CD4-positive, alpha-beta T cell treated with Interleukin-12 subunit alpha and Interleukin-12 subunit beta, for 1 hour (primary cell): Measurements from ENCODE around the gene DNPEP.

Experiments
- DNase-seq: peaks from one replicate; pipeline ENCODE4 v3.0.0-alpha.2; 2020

The DNPEP gene

DNA sequence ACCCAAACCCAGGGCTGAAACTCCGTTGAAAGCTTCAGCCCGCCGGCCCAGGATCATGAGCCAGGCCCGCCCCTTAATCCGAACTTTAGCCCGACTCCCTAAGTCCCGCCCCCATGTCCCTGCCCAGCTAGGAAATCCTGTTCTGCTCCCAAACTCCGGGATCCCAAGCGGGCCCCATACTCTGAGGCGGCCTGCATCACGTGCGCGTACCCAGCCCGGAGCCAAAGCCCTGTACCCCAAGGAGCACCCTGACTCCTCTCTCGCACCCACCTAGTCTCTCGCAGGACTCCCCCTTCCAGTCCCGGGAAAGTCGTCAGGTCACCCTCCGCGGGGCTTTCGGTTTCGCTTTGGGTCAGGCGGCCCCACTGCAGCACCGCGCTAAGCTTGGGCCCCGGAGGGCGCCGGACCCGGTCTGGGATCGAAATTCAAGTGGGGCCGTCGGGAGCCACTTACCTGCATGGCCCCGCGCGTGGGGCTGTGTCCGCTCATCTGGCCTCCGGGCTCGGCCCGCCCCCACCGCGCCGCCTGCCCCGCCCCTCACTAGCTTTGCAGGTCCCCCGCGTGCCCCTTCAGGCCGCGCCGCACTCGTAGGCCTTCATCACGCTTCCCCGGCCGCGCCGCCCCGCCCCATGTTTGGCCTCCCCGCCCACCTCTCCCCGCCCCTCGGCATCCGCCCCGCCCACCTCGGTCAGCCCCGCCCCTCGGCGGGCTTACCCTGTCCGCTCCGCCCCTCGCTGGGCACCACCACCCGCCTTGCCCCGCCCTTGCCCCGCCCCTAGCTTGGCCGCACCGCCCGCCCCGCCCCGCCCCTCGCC is at the start of gene DNPEP:
TSS of gene DNPEP (minus strand) at position 607 of the 815 bp plus-strand sequence. CDS start at position 489, 118 bp downstream.
- peak; percentile 94 for DNase-seq

DNA sequence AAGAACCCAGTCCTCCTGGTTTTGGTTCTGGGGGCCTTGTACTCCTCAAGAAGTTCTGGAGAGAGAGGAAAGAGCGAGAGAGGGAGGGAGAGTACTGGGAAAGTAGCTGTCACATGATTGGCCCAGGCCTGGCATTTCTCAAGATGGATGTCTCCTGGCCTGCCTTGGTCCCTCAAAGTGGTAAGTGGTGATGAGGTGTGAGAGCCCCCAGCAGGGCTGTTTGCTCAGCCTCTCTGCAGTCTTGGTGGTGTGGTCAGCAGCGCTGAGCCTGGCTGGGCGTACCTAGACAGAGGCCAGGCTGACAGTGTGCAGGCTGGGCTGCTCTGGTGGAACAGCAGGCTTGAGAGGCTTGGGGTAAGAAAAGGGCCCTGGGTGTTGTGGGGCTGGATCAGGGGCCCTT is 49.4 kb upstream of the DNPEP start:
- DNase-seq, result no peak

DNA sequence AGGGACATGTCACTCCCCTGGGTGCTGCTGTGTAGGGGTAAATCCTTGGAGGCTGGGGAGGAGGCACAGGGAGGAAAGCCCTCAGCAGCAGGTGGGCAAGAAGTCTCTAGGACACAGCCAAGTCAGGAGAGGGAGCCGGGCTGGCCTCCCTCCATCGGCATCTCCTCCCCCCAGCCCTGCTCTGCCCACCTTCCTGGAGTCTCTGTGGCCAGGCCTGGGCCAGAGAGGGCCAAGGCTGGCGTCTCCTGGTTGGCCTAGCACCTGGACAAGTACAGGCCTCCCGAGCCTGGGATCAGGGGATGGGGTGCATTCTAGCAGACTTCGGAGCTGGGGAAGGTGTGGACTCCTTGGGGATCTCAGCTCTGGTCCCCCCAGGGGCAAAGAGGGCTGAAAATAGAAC is 48.8 kb upstream of the DNPEP start:
- DNase-seq, result no peak

DNA sequence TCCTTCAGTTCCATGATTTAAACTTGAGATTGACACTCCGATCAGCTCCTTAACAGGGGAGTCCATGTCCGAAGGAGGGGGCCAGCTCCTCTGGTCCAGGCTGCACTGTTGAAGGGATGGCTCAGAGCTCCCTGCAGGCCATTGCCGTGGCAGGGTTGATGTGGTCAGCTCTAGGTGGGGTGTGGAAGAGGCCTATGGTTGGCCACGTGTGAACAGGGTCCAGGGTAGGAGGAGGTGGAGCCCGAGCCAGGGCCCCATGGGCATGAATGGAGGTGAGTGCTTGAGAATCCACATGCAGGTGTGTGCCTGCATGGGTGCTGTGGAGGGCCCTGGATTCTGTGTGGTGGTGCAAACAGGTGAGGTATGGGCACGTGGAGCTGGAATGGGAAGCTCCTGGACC is 48.0 kb upstream of the DNPEP start:
- DNase-seq, result no peak

DNA sequence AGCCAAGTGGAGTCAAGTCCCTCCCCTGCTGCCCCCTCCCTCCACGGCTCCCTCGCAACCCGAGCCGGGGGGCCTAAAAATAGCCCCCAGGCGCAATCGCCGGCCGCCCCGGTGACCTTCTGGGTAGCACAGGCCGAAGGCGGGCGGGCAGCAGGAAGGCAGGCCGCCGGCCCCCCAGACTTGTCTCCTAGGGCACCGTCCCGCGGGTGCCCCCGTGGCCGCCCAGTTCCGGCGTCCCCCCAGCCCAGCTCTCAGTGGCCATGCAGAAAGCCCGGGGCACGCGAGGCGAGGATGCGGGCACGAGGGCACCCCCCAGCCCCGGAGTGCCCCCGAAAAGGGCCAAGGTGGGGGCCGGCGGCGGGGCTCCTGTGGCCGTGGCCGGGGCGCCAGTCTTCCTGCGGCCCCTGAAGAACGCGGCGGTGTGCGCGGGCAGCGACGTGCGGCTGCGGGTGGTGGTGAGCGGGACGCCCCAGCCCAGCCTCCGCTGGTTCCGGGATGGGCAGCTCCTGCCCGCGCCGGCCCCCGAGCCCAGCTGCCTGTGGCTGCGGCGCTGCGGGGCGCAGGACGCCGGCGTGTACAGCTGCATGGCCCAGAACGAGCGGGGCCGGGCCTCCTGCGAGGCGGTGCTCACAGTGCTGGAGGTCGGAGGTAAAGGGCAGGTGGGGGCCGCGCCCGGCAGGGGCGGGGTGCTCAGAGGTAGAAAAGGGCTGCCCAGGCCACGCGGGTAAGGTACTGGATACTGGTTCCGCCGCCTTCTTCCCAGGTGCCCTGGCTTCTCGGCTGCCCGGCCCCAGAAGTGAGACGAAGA is 47.2 kb upstream of the DNPEP start, which contains the start of gene SPEG:
TSS of gene SPEG (plus strand) at position 126 of the 808 bp plus-strand sequence. CDS start at position 261, 135 bp downstream.
- no peak for DNase-seq

DNA sequence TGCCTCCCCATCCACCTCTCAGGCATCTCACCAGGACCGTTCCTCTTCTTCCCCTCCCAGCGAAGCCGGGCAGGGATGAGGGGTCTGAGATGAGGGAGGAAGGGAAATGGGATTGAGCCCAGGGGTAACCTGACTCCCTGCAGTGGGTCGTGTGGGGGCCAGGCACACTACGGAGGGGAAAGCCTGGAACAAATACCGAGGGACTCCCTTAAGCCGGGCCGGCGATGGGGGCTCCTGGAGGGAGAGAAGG is 46.7 kb upstream of the DNPEP start:
- DNase-seq, result no peak

DNA sequence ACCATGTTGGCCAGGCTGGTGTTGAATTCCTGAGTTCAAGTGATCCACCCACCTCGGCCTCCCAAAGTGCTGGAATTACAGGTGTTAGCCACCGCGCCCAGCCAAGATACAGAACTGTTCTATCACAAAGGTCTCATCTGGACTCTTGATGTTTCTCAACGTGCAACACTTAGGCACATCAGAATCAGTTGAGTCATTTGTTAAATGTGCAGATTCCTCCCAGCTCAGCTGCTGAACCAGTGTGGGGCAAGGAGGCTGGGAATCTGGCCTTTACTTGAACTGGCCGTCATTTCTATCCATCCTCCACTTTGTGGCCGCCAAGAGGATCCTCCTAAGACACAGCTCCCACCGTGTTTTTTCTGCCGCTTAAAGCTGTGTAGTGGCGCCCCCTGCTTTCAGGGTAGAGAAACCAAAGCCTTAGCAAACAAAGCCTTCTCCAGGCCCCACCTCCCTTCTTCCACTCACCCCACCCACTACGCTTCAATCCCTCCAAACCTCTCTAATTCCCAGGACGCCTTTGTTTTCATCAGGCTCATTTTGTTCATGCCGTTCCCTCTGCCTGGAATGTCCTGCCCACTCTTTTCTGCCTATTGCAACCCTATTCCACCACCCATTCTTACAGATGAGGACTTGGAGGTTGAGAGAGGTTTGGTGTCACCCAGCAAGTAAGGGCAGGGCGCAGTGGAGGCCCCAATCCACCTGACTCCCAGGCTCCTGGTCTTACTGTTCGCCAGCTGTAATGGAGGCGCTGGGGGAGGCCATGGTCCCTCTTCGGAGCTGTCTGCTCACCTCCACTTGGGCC is 46.2 kb upstream of the DNPEP start:
- peak; percentile 6 for DNase-seq

DNA sequence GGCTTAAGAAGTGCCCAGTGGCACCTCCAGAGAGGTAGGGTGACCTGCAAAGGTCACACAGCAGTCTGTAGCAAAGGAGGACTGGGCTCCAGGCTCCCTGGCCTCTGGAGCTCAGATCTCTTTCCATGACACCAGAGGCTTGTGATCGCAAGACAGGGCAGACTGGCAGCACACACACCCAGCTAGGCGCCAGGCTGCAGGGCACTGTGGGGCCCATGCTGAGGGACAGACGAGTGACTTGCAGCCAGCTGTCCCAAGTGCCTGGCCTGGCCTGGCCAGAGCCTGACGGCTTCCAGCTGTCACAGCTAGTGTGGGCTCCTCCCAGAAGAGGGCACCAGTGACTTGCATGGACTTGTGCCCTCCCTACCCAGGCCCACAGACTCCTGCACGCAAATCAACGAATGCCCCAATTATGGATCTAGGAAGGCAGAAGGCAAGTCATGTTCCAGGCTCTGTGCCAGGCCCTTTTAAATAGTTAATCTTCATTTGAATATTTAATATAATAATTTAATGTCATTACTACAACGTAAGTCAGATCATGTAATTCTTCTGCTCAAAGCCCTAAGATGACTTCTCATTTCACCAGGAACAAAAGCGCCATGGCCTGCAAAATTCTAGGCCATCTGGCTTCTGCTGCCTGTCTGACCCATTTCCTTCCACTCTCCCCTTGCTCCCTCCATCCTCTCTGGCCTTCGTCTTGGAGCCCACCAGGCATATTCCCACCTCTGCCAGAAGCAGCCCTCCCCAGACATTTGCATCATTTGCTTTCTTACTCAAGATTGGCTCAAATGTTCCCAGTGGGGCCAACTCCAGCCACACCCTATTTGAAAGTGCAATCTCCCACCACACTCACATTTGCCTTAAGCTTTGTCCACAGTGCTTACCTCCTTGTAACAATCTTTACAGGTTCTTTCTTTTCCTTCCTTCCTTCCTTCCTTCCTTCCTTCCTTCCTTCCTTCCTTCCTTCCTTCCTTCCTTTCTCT is 43.2 kb upstream of the DNPEP start:
- no peak for DNase-seq

DNA sequence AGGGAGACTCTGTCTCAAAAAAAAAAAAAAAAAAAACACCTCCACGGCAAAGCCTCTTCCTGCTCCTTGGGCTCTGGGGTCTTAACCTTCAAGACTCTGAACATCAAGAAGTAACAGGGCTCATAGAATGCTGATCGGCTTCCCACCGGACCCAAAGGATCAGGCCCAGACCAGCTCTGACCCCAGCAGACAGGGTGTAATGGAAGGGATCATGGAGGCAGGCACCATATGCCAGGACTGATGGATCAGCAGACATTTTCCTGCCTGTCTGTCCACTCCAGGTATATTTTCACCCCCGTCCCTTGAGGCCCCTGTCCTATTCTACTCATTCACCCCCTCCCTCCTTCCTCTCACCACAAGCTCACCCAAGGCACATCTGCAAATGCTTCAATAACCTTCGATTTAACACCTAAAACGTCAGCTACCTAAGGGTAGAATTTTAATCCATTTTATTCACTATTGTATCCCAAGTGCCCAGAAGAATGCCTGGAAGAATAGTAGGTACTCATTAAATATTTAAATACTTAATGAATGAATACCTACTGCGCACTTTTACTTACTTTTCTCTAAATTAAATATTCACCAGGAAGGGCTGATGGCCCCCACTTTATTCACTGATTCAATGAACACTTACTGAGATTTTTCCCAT is 42.4 kb upstream of the DNPEP start:
- no peak for DNase-seq

DNA sequence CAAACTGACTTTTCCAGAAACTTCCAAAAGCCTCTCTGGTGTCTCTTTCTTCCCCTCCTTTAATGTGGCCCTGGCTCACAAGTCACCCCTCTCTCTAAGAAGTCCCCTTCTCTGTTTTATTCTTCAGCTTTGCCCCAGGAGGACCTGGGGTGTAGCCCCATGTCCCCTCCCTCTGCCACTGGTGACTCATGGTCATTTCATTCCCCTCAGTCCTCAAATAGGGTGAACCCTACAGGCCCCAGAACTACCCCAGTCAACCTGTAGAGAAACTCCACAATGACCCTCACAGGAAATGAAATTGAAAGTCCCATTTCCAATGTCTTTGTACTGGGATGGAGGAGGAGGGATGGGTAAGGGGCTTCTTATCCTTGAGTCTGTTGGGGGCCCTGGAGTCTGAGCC is 40.8 kb upstream of the DNPEP start:
- no peak for DNase-seq

DNA sequence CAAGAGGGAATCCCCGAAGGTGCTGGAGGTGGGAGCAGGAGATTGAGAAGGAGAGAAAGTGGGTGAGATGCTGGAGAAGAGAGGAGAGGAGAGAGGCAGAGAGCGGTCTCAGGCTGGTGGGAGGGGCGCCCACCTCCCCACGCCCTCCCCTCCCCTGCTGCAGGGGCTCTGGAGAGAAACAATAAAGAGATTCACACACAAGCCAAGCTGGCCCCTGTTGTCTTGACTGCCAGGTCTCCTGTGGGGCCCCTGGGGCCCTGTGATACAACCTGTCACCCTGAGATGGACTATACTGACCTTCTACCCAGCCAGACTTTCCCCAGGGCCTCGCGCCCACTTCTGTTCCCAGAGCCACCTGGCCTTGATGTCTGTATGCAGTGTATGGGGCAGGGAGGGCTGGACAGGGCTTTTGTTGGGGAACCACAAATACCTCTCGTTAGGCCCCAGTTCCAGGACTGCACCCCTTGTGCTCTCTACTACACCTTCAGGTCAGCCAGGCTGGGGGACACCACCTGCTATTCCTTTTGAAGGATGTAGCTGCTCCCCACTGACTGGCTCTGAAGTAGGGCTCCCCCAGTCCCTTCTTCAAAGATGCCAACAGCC is 38.9 kb upstream of the DNPEP start:
- DNase-seq, result no peak

DNA sequence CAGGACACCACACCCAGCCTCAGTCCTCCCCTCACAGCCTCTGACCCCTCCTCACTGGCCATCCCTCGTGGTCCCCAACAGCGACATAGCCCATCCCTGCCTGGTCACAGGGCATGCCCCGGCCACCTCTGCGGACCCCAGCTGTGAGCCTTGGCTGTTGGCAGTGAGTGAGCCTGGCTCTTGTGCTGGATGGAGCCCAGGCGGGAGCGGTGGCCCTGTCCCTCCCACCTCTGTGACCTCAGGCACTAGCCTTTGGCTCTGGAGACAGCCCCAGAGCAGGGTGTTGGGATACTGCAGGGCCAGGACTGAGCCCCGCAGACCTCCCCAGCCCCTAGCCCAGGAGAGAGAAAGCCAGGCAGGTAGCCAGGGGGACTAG is 38.3 kb upstream of the DNPEP start:
- DNase-seq, result no peak

DNA sequence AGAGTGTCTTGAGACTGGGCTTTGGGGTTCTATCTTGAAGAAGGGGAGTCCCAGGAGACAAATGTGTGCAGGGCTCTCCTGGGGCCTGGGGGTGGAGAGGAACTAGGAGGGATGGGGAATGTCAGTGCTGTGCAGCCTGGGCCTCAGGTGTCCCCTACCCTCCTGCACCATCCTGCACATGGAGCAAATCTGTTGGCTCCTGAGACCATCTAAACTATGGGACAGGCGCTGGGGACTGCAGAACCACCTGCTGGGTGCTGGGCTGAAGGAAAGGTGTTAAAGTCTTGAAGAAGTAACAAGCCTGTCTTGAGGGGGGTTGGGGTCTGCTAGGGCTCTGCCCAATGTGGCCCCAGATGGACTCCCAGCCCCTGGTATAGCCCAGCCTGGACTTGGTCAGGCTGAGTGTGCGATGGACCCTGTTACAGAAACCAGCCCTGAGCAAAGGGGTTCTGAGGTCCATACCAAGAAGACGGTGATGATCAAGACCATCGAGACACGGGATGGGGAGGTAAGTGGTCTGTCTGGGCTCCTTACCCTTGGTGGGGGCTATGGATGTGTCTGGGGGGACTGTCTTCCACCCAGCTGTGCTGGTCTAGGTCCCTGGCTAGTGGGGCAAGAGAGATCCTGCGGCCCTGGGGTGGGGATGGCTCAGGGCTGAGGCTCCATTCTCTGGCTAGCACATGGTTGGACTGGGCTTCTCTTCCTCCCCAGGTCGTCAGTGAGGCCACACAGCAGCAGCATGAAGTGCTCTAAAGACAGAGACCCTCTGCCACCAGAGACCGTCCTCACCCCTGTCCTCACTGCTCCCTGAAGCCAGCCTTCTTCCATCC is 37.7 kb upstream of the DNPEP start:
- no peak for DNase-seq

DNA sequence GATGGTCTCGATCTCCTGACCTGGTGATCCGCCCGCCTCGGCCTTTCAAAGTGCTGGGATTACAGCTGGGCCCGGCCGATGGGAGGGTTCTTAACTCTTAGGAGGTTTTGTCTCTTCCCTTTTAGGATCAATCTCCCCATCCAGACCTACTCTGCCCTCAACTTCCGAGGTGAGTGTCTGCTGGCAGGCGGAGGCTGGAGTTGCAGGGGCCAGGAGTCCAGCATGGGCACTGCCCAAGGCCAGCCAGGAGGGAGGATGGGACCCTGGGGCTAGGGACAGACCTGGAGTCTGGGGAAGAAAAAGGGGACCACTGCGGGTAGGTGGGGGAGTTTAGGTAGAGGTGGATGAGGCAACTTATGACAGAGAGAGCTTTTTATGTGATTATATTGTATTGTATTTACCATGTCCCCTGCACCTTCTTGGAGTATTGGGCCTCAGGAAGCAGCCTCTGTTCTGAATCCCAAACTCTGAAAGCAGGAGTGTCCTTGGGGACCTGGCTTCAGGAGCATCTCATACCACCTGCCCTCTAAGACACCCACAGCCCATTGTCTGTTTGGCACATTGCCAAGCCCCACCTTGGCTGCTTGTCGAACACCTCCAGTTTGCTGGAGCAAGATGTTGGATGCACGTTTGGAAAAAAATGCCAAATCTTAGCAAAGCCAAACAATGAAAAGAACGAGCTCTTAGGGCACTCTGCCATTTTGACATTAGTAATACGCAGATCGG is 36.1 kb upstream of the DNPEP start:
- DNase-seq, result no peak

DNA sequence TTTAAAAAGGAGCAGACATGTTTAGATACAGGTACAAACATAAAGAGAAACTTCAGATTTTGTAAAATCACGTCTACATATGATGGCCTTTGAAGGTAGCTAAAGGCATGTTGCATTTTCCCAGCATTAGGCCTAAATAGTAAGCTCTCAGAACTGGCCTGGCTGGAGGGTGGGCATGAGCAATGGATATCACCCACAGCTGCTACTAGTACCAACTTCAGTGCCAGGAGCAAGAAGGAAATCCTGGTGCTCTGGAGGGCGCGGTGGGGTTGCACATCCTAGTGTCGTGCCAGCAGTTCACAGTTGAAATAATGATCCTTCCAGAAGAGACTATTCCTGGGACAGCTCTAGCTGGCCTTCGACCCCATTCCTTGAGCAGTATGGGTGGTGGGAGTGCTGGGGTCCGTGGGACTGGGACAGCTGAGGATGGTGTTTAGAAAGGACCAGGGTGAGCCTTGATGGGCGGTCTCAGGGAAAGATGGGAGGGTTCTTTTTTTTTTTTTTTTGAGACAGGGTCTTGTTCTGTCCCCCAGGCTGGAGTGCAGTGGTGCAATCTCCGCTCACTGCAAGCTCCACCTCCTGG is 35.3 kb upstream of the DNPEP start:
- DNase-seq, result no peak

DNA sequence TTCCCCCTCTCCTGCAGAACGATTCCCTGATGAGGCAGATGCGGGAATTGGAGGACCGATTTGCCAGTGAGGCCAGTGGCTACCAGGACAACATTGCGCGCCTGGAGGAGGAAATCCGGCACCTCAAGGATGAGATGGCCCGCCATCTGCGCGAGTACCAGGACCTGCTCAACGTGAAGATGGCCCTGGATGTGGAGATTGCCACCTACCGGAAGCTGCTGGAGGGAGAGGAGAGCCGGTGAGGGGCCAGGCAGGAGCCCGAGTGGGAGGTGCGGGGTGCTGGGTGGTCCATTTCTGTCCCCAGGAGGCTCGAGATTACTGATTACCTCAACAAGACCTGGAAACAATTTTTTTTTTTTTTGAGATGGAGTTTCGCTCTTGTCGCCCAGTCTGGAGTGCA is 33.6 kb upstream of the DNPEP start:
- no peak for DNase-seq

DNA sequence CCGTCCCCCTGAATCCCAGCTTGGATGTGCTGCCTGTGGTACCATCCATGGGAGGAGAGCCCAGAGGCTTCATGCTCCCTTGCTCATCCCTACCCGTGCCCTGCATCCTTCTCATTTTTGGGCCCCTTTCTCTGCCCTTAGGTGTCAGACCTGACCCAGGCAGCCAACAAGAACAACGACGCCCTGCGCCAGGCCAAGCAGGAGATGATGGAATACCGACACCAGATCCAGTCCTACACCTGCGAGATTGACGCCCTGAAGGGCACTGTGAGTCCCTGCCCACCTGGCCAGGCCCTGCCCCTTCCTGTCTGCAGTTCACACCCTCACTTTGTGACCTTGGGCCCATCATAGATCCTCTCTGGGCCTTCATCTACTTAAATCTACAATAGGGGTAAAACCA is 33.0 kb upstream of the DNPEP start:
- DNase-seq, result no peak

DNA sequence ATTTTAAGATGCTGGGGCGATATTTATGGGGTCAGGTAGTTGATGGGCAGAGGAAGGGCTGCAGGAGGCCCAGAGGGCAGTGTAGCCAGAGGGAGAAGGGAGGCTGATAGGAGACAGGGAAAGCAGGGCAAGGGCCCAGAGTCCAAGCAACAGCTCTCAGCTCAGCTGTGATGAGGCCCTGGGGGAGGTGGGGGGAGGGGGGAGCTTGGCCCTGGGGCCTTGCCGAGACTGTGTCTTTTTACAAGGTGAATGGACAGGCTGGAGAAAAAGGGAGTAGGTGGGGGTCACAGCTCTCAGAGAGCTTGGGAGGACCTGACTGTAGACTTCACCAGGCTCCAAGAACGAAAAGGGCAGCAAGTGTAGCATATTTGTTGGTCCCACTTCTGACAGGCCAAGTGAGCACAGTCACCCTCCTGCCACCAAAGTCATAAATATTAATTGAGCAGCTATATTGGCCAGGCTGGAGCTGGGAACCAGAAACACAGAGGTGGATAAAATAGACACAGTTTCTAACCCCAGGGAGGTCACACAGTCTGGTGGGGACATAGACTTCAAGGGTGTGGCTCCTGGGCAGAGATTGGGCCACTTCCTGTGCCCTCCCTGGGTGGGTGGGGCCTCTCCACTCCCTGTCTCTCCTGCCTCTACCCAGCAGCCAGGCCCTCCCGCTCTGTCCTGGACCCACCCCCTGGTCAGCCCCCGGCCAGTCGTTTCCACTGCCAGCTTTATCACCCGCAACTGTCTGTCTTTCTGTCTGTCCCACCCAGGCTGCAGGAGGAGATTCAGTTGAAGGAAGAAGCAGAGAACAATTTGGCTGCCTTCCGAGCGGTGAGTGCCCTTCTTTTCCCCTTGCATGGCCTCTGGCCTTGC is 31.9 kb upstream of the DNPEP start:
- DNase-seq, result no peak

DNA sequence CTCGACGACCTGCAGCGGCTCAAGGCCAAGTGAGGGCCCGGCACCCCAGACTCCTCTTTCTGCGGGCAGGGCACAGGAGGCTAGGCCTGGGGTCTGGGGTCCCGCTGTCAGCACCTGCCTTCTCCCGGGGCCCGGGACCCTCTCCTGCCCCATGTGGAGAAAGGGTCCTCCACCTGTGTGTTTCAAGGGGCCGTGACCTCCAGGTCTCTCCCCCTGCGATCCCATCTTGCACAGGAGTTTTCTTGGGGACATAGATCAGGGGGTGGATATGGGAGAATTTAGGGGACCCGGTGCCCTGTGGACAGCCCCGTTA is 31.3 kb upstream of the DNPEP start:
- DNase-seq, result no peak
